Lower leg skin (tissue), 3 donors: ENCODE measurements around the gene CA6.
"Not testable (repeated sequence)": the region's sequence is repeated elsewhere in the genome, so short reads cannot be mapped to it uniquely, and the experiment has no call there.

Source experiments
- CTCF ChIP-seq, 3 donors: fragments of 450-650 bp; IDR thresholded peaks; one replicate each; pipeline ENCODE4 v1.5.1; 2016; ENCODE audit warnings: antibody characterized with exemption in 3 of 3, mild to moderate bottlenecking in 3 of 3, moderate library complexity in 2 of 3
- POLR2A ChIP-seq, 2 donors: fragments of 450-650 bp; IDR thresholded peaks; one replicate each; pipeline ENCODE4 v1.6.1; 2016 to 2017; ENCODE audit warnings: antibody characterized with exemption in 2 of 2, mild to moderate bottlenecking in 1 of 2, moderate library complexity in 1 of 2

GRCh38 chr1:9001534-9002214 is 56.0 kb downstream of the CA6 start:
- not testable (repeated sequence) for TF ChIP-seq CTCF, POLR2A (IDR thresholded peaks at IDR 0.05)
